Activated CD8-positive, alpha-beta T cell treated with anti-CD3 and anti-CD28 coated beads, Interleukin-2, amount 10 ng/mL, durations not matched to agents 7 days and 5 days (primary cell): ENCODE measurements around the gene ZBTB45. TPM values are rescaled to one million over a fixed set of nuclear protein-coding genes. Genes with fewer than 3 reads are reported as not detected.
A peak's percentile ranks its signal among the peaks of the same experiment; 100 is the strongest.
"Not testable (repeated sequence)": the region's sequence is repeated elsewhere in the genome, so short reads cannot be mapped to it uniquely, and the experiment has no call there.

ENCODE experiments used
- ATAC-seq: fragments of 150-1000 bp; cut with Tn5 transposase; one replicate; pipeline ENCODE4 v1.10.0; 2021; ENCODE audit warnings: moderate library complexity
- CTCF ChIA-PET: fragments of 350-600 bp; sonication (Branson Sonifier 250); formaldehyde crosslinking; loops from one replicate; lab custom pipeline; 2021; ENCODE audit warnings: antibody characterized with exemption; lab: Charles Lee
- POLR2A ChIA-PET: fragments of 350-600 bp; sonication (Branson Sonifier 250); formaldehyde crosslinking; loops from one replicate; lab custom pipeline; 2021; ENCODE audit warnings: antibody characterized with exemption; lab: Charles Lee
- DNase-seq: peaks from one replicate; pipeline ENCODE4 v3.0.0-alpha.2; 2020
- H3K27ac Mint-ChIP-seq: one replicate; pipeline ENCODE4 v1.8.0; 2021; ENCODE audit warnings: mild to moderate bottlenecking, mixed read lengths
- H3K27me3 Mint-ChIP-seq: one replicate; pipeline ENCODE4 v1.8.0; 2021; ENCODE audit warnings: low read depth, mixed read lengths
- H3K36me3 Mint-ChIP-seq: one replicate; pipeline ENCODE4 v1.8.0; 2021; ENCODE audit warnings: low read depth, mixed read lengths
- H3K4me1 Mint-ChIP-seq: one replicate; pipeline ENCODE4 v1.8.0; 2021; ENCODE audit warnings: low read depth, mixed read lengths
- H3K4me3 Mint-ChIP-seq: one replicate; pipeline ENCODE4 v1.8.0; 2021; ENCODE audit warnings: mild to moderate bottlenecking, mixed read lengths
- H3K9me3 Mint-ChIP-seq: one replicate; pipeline ENCODE4 v1.8.0; 2022; ENCODE audit warnings: mixed read lengths; ENCODE audit not compliant: insufficient read depth
- total RNA-seq, 2 experiments: library from RNA; stranded (reverse); gene quantifications; one replicate each; pipeline ENCODE4 v1.2.3, GENCODE V29; 2021

The ZBTB45 gene
- total RNA-seq, 2 experiments from 2014 or later: 13.9 to 16.7 TPM

GRCh38 chr19:58507602-58508223 lies 11.9 kb downstream of the ZBTB45 start:
- peaks cover 13% of the 10 kb centered on the region for H3K9me3 Mint-ChIP-seq
- H3K4me3 Mint-ChIP-seq, DNase-seq, H3K27ac Mint-ChIP-seq, H3K27me3 Mint-ChIP-seq, ATAC-seq, H3K36me3 Mint-ChIP-seq, H3K4me1 Mint-ChIP-seq: not testable (repeated sequence)
- CTCF ChIA-PET: interaction anchor here (0.9 kb wide), 1 partner anchor 12 kb away, joined by 3 read pairs; the partner anchor contains the start of gene ZBTB45
- POLR2A ChIA-PET: interaction anchor here (0.6 kb wide), 1 partner anchor 689 kb away, joined by 3 read pairs; no protein-coding TSS in a partner anchor

GRCh38 chr19:58500242-58500641 lies 19.4 kb downstream of the ZBTB45 start:
- POLR2A ChIA-PET: interaction anchor here (2.7 kb wide), 1 partner anchor 13 kb away, joined by 11 read pairs; no protein-coding TSS in a partner anchor
- no peaks in the 10 kb centered on the region for H3K9me3 Mint-ChIP-seq
- peaks cover 4% of the 10 kb centered on the region for H3K36me3 Mint-ChIP-seq
- H3K27ac Mint-ChIP-seq: no peak overlapping the region
- CTCF ChIA-PET: interaction anchor here (0.6 to 3.5 kb wide), 6 partner anchors 12 to 81 kb away, joined by 4 to 24 read pairs (median 6); partner anchors contain the start of genes SLC27A5 and ZBTB45
- DNase-seq (no peak), ATAC-seq (no peak)
- no peak overlapping the region for H3K4me3 Mint-ChIP-seq
- peaks cover 31% of the 10 kb centered on the region for H3K4me1 Mint-ChIP-seq
- no peaks in the 10 kb centered on the region for H3K27me3 Mint-ChIP-seq

GRCh38 chr19:58499021-58499927 lies 20.3 kb downstream of the ZBTB45 start:
- CTCF ChIA-PET: interaction anchor here (1.1 to 3.5 kb wide), 7 partner anchors 10 to 82 kb away, joined by 3 to 24 read pairs (median 4); partner anchors contain the start of genes SLC27A5 and ZBTB45
- Mint-ChIP-seq H3K4me3 (peak overlapping the region; percentile 85), H3K27me3 (no peaks in the 10 kb centered on the region), H3K9me3 (no peaks in the 10 kb centered on the region), H3K36me3 (peaks cover 4% of the 10 kb centered on the region), H3K4me1 (peaks cover 31% of the 10 kb centered on the region), H3K27ac (peak overlapping the region; percentile 88)
- DNase-seq: peak; percentile 99
- POLR2A ChIA-PET: interaction anchor here (0.7 to 2.7 kb wide), 4 partner anchors 14 to 137 kb away, joined by 3 to 11 read pairs (median 4); partner anchors contain the start of genes CHMP2A and ZNF497
- peak; percentile 97 for ATAC-seq

- peaks cover 31% of the 10 kb centered on the region for H3K4me1 Mint-ChIP-seq
- no peaks in the 10 kb centered on the region for H3K27me3 Mint-ChIP-seq
- no peak for ATAC-seq
- peak overlapping the region; percentile 85 for H3K4me3 Mint-ChIP-seq
- ChIA-PET POLR2A (interaction anchor here (1.0 to 2.7 kb wide), 4 partner anchors 15 to 136 kb away, joined by 3 to 11 read pairs (median 4); partner anchors contain the start of genes CHMP2A and ZNF497), CTCF (interaction anchor here (1.6 to 3.5 kb wide), 4 partner anchors 9 to 20 kb away, joined by 4 to 24 read pairs (median 12); partner anchors contain the start of genes SLC27A5 and ZBTB45)
- DNase-seq: peak; percentile 18
- peaks cover 4% of the 10 kb centered on the region for H3K36me3 Mint-ChIP-seq
- peak overlapping the region; percentile 88 for H3K27ac Mint-ChIP-seq
- H3K9me3 Mint-ChIP-seq: no peaks in the 10 kb centered on the region
Observed at GRCh38 chr19:58498316-58499020, 21.1 kb downstream of the ZBTB45 start.

- peaks cover 4% of the 10 kb centered on the region for H3K36me3 Mint-ChIP-seq
- no peak for ATAC-seq
- peak overlapping the region; percentile 85 for H3K4me3 Mint-ChIP-seq
- H3K27ac Mint-ChIP-seq: peak overlapping the region; percentile 20
- ChIA-PET POLR2A (interaction anchor here (1.5 kb wide), 1 partner anchor 21 kb away, joined by 4 read pairs; no protein-coding TSS in a partner anchor), CTCF (interaction anchor here (1.6 kb wide), 1 partner anchor 8 kb away, joined by 4 read pairs; no protein-coding TSS in a partner anchor)
- DNase-seq: no peak
- H3K4me1 Mint-ChIP-seq: peaks cover 31% of the 10 kb centered on the region
- no peaks in the 10 kb centered on the region for H3K9me3 Mint-ChIP-seq
- H3K27me3 Mint-ChIP-seq: no peaks in the 10 kb centered on the region
Observed at GRCh38 chr19:58497634-58498170, 21.9 kb downstream of the ZBTB45 start.

GRCh38 chr19:58492265-58492664 lies 27.3 kb downstream of the ZBTB45 start:
- ChIA-PET POLR2A (no interaction called here), CTCF (no interaction called here)
- DNase-seq (no peak), ATAC-seq (no peak)
- Mint-ChIP-seq H3K4me1 (peaks cover 15% of the 10 kb centered on the region), H3K4me3 (no peak overlapping the region), H3K27me3 (no peaks in the 10 kb centered on the region), H3K27ac (no peak overlapping the region), H3K36me3 (no peaks in the 10 kb centered on the region), H3K9me3 (no peaks in the 10 kb centered on the region)

- no peaks in the 10 kb centered on the region for H3K36me3 Mint-ChIP-seq
- CTCF ChIA-PET: interaction anchor here (1.2 kb wide), 1 partner anchor 23 kb away, joined by 3 read pairs; no protein-coding TSS in a partner anchor
- no peak overlapping the region for H3K4me3 Mint-ChIP-seq
- ATAC-seq (no peak), DNase-seq (no peak)
- H3K27me3 Mint-ChIP-seq: no peaks in the 10 kb centered on the region
- peaks cover 9% of the 10 kb centered on the region for H3K4me1 Mint-ChIP-seq
- no peak overlapping the region for H3K27ac Mint-ChIP-seq
- POLR2A ChIA-PET: no interaction called here
- H3K9me3 Mint-ChIP-seq: no peaks in the 10 kb centered on the region
Observed at GRCh38 chr19:58491393-58491792, 28.2 kb downstream of the ZBTB45 start.

- not testable (repeated sequence) for H3K36me3 Mint-ChIP-seq, H3K27me3 Mint-ChIP-seq, ATAC-seq, H3K27ac Mint-ChIP-seq, H3K4me1 Mint-ChIP-seq, DNase-seq, H3K4me3 Mint-ChIP-seq, H3K9me3 Mint-ChIP-seq
- ChIA-PET POLR2A (interaction anchor here (0.5 kb wide), 1 partner anchor 44 kb away, joined by 3 read pairs; no protein-coding TSS in a partner anchor), CTCF (interaction anchor here (1.5 kb wide), 1 partner anchor 16 kb away, joined by 4 read pairs; no protein-coding TSS in a partner anchor)
Observed at GRCh38 chr19:58484349-58484748, 35.3 kb downstream of the ZBTB45 start.

GRCh38 chr19:58483776-58484175 lies 35.8 kb downstream of the ZBTB45 start:
- CTCF ChIA-PET: interaction anchor here (1.5 kb wide), 1 partner anchor 16 kb away, joined by 4 read pairs; no protein-coding TSS in a partner anchor
- Mint-ChIP-seq H3K27me3 (no peaks in the 10 kb centered on the region), H3K4me3 (no peak overlapping the region)

GRCh38 chr19:58482372-58482771 lies 37.2 kb downstream of the ZBTB45 start:
- POLR2A ChIA-PET: interaction anchor here (0.6 kb wide), 2 partner anchors 25 to 297 kb away, joined by 3 read pairs; no protein-coding TSS in a partner anchor

More at GRCh38 chr19:58483776-58484175, 35.8 kb downstream of the ZBTB45 start:
- Mint-ChIP-seq H3K9me3 (no peaks in the 10 kb centered on the region), H3K36me3 (no peaks in the 10 kb centered on the region), H3K4me1 (peaks cover under 1% of the 10 kb centered on the region), H3K27ac (no peak overlapping the region)
- no peak for ATAC-seq
- POLR2A ChIA-PET: interaction anchor here (0.5 kb wide), 1 partner anchor 43 kb away, joined by 3 read pairs; no protein-coding TSS in a partner anchor
- DNase-seq: no peak

More at GRCh38 chr19:58482372-58482771, 37.2 kb downstream of the ZBTB45 start:
- CTCF ChIA-PET: no interaction called here
- Mint-ChIP-seq H3K36me3 (no peaks in the 10 kb centered on the region), H3K4me3 (no peak overlapping the region), H3K9me3 (no peaks in the 10 kb centered on the region), H3K27me3 (no peaks in the 10 kb centered on the region), H3K4me1 (no peaks in the 10 kb centered on the region), H3K27ac (peak overlapping the region; percentile 12)
- DNase-seq (no peak), ATAC-seq (no peak)
